DMS153 treated with DMSO at 0.1 percent for 48 hours (cell line): ENCODE results near the gene BIRC7.
A peak's percentile ranks its signal among the peaks of the same experiment; 100 is the strongest.

Experiments
- DNase-seq: peaks from one replicate; lab custom pipeline; 2025; ENCODE audit not compliant: unreplicated experiment; lab: John Stamatoyannopoulos, UW

BIRC7 gene

GRCh38 chr20:63235399-63235983, at the start of gene BIRC7:
Gene BIRC7 (plus strand): TSS chr20:63235905. CDS start chr20:63236097, 192 bp downstream.
- no peak for DNase-seq

- no peak for DNase-seq
Observed at GRCh38 chr20:63186084-63186483, 49.6 kb upstream of the BIRC7 start.

- no peak for DNase-seq
Observed at GRCh38 chr20:63186528-63187316, 49.0 kb upstream of the BIRC7 start.

- no peak for DNase-seq
Observed at GRCh38 chr20:63187338-63188158, 48.2 kb upstream of the BIRC7 start.

- DNase-seq, result no peak
Observed at GRCh38 chr20:63188159-63188442, 47.6 kb upstream of the BIRC7 start.

- DNase-seq, result no peak
Observed at GRCh38 chr20:63188641-63189321, 46.9 kb upstream of the BIRC7 start.

GRCh38 chr20:63189322-63189642, 46.4 kb upstream of the BIRC7 start:
- DNase-seq, result no peak

GRCh38 chr20:63189846-63190559, 45.7 kb upstream of the BIRC7 start:
- DNase-seq, result no peak

- DNase-seq, result no peak
Observed at GRCh38 chr20:63190828-63191227, 44.9 kb upstream of the BIRC7 start.

GRCh38 chr20:63191400-63191799, 44.3 kb upstream of the BIRC7 start:
- DNase-seq, result peak; percentile 77

- DNase-seq, result no peak
Observed at GRCh38 chr20:63192721-63193120, 43.0 kb upstream of the BIRC7 start.

- DNase-seq, result no peak
Observed at GRCh38 chr20:63194007-63194796, 41.5 kb upstream of the BIRC7 start.

- no peak for DNase-seq
Observed at GRCh38 chr20:63194797-63195173, 40.9 kb upstream of the BIRC7 start.

- no peak for DNase-seq
Observed at GRCh38 chr20:63196768-63197470, 38.8 kb upstream of the BIRC7 start.

GRCh38 chr20:63198606-63199005, 37.1 kb upstream of the BIRC7 start:
- no peak for DNase-seq

- no peak for DNase-seq
Observed at GRCh38 chr20:63202021-63202420, 33.7 kb upstream of the BIRC7 start.

GRCh38 chr20:63202811-63203526, 32.7 kb upstream of the BIRC7 start:
- no peak for DNase-seq

- DNase-seq, result no peak
Observed at GRCh38 chr20:63204362-63204761, 31.3 kb upstream of the BIRC7 start.

GRCh38 chr20:63205896-63206295, 29.8 kb upstream of the BIRC7 start:
- DNase-seq, result no peak
